IPS-NIHi7 (cell line): ENCODE measurements around the gene BCAS1.
A peak's percentile ranks its signal among the peaks of the same experiment; 100 is the strongest.

Experiments
- DNase-seq: peaks from one replicate; pipeline ENCODE4 v3.0.0; 2012; ENCODE audit warnings: mixed read lengths; ENCODE audit errors: extremely low spot score

Gene BCAS1

DNA sequence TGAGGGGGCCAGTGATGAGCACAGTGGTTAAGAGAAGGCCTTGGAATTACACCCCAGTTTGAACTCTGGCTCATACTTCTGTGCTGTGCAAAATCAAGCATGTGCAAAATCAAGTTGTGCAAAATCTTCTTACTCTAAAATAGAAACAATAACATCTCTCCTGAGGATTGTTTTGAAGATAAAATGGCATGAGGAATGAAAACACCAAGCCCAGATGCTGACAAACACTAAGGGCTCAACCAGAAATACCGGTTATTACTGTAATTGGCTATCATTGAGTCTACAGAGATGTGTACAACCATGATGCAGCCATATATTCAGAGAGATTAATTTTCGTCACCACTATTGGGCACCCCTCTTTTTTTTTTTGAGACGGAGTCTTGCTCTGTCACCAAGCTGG, 5.9 kb upstream of the BCAS1 start:
- no peak for DNase-seq

DNA sequence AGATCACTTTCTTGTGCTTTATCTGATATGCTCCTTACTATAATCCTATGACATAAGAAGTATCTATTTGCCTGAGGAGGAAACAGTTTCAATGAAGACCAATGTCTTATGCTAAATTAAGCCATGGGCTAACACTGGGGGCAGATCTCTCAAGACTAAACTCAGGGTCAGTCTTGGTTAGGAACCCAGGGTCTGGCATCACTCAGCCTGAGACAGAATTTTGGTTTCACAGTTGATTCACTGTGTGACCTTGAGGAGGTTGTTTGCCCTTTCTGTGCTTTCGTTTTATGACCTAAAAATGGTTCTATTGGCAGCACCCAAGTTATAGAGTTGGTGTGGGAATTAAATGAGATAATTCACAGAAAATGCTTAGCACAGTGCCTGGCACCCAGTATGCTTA, 4.9 kb upstream of the BCAS1 start:
- no peak for DNase-seq

DNA sequence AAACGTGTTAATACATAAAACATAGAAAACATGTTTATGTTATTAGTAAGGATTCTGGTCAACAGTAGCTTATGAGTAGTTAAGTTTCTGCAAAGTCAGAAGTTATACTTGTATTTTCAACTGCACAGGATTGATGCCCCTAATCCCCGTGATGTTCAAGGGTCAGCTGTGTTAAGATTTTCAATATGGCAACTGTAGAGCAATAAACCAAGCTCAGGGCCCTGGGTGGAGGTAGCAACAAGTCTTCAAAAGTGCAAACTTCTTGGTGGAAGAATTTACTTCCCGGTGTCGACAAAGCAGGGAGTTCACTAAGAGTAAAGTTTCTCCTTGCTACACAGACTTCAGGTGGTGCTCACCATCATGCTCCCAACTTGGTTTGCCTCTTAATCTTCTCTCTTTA, 4.1 kb upstream of the BCAS1 start:
- DNase-seq: no peak

DNA sequence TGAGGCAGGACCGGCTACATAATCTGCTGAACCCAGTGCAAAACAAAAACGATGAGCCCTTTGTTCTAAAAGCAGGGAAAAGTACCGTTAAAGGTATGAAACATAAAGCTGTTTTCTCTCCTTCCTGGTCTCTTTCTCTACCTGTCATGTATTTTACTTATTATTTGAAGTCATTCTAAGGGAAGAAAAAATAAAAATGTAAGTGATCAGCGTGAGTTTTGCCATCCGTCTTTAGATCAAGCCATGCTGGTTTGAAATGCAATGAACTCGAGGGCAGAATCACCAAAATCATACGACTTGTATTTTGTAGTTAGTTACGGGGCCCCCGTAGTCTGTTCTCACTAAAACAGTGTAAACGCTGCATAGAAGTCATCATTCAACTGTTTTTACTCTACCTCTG, 2.9 kb upstream of the BCAS1 start:
- no peak for DNase-seq

DNA sequence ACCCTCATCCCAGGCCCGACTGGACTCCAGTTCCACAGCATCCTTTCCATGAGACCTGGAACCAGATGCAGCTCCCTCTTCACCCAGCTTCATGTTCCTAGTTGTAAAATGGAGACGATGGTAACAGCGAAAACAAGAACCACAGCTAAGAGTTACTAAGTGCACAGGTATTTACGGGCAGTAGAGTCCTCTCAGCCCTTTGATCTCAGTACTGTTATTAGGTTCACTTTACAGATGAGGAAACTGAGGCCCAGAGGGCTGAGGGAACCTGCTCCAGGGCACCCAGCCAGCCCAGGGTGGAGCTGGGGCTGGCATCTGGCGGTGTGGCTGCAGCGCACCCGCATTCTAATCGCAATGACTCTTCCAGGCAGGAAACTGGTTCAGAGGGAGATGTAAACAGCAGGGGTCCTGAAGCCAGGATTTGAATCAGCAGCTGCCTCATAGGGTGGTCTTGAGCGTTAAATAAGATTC, 858 bp downstream of the BCAS1 start:
- no peak for DNase-seq

DNA sequence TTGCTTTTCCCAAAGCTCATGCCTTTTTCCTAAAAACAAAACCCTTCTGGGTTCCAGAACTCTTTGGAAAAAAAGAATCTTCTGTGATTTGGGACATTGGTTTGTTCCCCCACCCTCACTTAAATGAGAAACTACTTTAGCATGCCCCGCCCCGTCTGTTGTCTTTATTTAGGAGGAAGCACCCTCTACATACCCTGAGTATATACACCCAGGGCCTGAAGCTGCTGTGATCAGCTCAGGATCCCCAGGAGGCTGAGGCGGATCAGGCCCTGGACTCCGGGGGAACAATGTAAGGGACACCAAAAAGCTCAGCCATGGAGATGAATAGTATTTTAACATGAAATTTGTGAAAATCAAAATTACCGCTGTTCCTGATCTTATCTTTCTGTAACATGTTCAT, 1.4 kb downstream of the BCAS1 start:
- DNase-seq: no peak

DNA sequence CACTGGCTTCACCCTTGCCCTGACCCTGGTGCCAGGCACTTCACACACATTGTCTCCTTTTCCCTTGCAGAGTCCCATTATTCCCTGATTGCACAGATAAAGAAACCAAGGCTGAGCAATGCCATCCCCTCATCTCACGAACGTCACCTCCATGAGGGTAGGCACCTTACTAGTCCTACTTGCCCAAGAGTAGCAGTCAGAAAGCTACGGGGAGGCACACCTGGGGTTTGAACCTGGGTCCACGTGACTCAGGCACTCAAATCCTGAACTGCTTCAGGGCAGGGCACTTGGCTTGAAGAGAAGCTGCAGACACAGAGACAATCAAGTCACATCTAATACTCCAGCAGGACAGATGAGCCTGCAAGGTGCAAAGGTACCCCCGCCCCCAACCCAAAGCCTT, 1.9 kb downstream of the BCAS1 start:
- DNase-seq: no peak

DNA sequence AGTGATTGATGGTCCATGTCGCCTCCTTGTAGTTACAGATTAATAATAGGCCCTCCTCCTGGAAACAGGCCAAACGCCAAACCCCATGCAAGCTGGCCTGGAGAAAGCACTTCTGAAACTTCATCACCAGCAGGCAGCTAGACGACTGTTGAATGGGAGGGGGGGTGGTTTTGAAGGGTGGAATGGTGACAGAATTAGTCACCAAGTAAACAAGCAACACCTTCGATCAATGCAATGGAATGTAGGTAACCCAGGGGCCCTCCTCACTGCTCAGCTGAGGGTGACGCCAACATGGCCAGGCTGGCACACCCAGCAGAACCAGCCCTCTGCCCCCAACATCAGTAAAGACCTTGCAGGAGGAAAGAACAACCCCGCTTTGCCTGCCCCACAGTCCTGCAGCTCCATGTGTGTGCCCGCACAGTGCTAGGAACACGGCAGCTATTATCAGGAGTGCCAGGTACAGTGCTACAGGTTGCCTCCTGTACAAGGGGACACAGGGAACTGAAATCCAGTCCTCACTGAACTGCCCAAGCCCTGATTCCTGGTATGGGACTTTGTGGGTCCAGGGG, 2.7 kb downstream of the BCAS1 start:
- DNase-seq: peak; percentile 52

DNA sequence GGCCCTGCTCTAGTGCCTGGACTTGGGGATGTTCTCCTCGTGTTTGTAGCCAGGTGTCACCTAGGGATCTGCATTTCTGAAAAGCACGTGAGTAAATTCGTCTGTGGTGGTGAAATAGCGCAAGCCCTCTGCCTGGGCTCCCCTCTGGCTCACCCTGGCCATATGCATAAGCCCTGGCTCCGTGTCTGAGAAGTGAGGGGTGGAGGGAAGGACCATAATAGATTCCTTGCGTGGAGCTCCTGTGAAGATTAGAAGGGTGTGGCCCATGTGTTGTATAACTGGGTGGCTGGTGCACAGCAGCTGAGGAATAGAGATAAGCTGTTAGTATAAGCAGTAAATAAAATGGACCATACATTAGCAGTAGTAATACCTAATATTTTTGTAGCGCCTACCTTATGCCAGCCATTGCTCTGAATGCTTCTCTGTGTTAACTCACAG, 4.8 kb downstream of the BCAS1 start:
- DNase-seq: no peak

DNA sequence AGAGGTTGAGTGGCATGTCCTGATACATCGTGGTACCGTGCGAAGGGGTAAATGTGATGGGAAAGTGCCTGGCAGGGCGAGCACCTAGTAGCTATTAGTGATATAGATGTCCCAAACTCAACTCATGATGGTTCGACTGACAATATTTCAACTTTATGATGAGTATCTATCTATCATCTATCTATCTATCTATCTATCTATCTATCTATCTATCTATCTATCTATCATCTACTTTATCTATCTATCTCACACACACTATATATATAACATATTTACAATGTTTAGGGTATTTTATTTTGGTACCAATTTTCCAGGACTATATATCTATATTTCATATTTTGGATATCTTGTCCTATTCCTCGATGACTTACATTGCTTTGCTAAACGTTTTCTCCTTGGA, 5.5 kb downstream of the BCAS1 start:
- no peak for DNase-seq

DNA sequence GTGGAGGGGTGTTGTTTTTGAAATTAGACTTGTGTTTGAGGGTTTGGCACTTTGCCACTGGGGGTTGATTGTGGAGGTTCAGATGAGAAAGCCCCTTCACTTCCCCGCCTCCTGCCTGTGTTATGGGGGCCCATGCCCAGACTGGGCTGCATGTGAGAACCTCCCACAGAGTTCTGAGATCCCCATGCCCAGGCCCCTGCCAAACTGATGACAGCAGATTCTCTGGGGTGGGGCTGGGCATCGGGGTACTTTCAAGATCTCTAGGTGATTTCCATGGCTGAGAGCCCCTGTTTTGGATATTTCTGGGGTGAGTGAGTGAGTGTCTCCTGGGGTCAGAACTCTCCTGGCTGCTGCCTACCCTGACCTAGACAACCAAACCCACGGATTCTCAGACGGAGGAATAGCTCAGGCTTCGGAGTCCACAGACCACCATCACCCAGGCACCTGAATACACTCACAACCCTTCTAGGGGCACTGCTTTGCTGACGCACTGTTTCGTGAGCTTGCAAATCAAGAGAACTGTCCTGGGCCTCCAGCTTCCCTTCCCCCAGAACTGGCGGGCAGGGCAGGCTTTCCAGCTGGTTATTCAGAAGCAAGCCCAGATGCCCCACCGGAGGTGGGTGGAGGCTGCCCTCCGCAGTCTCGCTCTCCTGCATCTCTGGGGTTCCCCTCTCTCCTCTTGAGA, 6.3 kb downstream of the BCAS1 start:
- DNase-seq: no peak

DNA sequence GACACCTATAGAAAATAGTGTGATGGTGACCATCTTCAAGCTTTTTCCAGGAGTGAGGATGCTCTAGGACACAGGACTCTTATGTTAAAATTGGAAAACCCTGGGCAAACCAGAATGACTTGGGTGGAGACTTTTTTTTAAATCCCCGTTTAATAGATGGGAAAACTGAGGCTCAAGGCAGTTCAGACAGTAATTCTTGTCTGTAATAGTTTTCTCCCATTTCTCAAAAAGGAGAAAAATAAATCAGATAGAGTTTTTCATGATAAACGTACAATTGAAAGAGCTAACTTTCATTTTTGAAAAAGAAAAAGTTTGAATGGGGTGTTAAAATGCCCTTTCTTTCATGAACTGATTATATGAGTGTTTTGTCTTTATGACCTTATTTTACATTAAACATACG, 6.8 kb downstream of the BCAS1 start:
- DNase-seq: no peak

DNA sequence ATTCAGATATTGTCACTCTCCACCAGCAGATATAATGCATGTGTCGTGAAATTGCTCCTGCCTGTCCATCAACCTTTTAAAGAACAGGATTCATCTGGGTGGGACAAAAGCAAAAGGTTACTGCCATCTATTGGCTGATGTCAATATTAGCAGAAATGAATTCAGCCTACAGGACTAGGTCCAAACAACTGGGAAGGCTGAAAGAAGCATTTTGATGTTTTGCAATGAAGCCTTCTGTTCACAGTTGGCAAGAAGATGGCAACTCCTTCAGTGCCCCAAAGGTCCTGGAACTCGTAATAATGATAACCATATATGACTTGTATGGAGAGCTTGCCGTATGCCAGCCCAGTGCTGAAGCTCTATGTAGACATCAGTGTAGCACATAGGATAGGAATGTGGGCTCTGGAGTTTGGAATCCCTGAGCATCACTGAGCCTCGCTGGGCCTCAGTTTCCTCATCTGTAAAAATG, 7.5 kb downstream of the BCAS1 start:
- DNase-seq: peak; percentile 67

DNA sequence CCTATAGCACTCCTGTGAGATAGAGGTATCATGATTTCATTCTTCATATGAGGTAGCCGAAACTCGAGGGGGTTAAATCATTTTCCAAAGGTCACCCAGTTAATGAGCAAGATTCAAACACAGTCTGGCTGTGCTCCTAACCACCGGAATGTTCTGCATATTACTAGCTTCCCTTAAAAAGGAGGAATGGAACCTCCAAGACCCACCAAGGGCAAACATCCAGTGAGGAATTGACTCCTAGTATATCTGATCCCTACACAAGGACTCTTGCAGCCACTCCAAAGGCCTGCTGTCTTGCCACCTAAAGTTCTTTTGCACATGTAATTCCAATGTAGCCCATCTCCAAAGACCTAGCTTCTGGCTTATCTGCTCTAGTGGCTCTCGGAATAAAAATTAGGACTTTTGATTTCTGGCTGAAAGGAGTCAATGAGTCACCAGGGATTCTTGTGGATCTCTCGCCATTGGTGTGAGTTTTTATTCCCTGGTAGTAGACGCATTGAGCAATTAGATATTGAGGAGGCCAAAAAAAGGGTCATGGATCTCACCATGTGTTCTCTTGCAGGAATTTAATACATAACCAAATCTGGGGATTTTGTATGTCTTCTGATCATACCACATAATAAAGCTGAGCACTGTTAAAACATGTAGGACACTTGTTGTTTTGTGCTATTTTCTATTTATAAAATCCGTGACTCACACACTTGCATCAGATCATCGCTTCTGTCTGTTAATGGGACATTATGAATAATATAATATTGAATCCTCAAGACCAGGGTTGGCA, 9.1 kb downstream of the BCAS1 start:
- DNase-seq: no peak

DNA sequence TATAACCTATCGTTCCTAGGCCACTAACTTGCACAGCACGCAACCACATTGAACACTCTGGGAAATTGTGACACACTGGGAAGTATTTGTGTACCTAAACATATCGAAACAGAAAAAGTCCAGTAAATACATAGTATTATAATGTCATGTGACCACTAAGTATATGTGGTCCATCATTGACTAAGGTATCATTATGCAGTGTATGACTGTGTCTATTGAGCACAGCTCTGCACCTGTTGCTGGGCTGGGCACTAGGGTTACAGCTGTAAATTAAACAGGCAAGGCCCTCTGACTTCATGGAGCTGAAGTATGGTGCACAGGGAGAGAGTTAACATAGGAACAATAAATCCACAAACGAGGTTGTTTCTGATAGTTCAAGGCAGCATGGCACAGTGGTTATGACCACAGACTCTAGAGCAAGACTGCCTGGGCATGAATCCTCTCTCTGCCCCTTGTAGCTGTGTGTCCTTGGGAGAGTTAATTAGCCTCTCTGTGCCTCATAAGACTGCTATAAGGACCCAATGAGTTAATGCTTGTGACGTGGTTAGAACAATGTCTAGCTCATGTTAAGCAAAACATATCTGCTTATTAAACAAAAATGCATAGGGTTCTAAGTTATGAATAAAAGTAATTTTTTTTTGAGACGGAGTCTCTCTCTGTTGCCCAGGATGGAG, 10.6 kb downstream of the BCAS1 start:
- DNase-seq: no peak

DNA sequence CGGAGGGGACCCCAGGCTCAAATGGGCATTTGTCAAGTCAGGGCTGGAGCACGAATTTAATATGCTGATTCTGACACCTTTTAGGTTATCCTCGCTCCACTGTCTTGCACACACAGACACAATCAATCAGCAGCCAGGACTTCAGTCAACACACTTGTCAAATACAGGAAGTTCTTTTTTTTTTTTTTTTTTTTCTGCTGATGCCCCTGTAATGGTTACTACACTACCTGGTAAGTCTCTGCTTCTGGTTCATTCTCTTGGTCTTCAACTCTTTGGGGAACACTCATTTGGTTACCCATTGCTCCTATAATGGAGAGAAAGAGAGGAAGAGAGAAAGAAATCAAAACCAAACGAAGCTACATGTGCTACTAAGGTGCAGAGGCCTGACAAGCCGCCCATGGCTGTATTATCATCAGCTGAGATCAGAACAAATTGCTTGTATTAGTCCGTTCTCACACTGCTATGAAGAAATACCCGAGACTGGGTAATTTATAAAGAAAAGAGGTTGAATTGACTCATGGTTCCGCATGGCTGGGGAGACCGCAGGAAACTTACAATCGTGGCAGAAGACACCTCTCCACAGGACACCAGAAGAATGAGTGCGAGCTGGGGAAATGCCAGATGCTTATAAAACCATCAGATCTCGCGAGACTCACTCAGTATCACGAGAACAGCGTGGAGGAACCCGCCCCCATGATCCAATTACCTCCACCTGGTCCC, 11.8 kb downstream of the BCAS1 start:
- no peak for DNase-seq

DNA sequence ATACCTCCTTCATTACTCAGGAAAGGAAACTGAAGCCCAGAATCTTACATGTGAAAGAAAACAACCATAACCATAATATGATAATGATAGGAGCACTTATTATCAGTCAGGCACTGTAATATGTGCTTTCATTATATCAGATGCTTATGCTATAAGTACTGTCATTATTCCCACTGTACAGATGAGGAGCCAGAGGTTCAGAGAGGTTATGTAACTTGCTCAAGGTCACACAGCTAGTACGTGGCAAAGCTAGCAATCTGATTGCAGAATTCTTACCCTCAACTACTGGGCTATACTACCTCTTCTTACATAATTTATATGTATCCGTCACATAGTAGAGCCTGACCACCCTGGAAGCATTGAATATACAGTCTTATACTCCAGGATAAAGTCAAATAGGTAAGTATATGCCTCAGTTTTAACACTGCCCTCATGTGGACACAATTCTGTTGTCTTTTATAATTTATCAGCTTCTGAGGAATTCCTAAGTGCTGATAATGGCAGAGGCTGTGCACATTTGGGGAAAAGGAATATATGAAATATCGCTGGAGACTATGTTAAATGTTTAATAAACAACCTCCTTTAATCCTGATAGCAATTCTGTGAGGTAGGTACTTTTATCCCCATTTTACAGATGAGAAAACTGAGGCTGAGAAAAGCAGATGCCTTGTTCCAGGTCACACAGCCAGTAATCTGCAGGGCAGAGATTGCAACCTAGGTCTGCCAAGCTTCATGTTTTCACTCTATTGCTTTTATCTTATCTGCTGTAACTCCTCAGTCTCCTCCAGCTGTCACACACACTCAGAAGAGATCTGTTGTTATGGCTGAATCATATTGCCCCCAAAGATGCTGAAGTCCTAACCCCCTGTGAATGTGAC, 13.4 kb downstream of the BCAS1 start:
- DNase-seq: no peak

DNA sequence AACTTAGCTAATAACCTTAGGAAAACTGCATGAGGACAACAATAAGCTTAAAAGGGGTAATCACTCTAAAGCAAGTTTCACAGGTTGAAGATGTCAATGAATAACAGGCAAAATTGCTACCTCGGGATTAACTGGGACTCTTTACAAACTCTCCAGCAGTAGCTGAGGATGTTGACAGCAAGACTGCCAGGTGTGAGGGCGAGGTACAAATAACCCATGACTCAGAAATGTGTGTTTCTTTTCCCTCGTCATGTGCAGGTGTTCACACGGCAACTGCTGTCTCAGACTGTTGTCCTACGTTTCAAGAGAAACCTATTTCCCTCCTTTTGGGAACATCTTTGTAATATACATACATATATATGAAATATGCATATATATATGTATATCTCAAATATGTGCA, 15.9 kb downstream of the BCAS1 start:
- no peak for DNase-seq

DNA sequence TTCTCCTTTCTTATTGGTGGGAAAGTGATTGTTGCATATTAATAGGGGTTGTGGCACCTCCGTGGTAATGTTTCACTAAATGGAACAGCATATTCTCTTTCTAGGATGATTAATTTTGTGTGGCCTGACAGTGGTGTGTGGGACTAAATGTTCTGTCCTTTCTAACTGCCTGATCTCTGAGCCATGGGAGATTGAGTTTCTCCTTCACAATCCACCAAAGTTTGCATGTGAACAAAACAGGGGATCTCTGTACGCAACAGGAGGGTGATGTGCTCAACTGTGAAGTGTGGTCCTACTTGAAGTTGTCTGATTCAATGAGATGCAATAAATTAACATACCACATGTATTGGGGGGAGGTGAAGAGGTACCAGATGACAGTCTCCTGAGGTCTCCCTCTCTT, 19.3 kb downstream of the BCAS1 start:
- DNase-seq: no peak

DNA sequence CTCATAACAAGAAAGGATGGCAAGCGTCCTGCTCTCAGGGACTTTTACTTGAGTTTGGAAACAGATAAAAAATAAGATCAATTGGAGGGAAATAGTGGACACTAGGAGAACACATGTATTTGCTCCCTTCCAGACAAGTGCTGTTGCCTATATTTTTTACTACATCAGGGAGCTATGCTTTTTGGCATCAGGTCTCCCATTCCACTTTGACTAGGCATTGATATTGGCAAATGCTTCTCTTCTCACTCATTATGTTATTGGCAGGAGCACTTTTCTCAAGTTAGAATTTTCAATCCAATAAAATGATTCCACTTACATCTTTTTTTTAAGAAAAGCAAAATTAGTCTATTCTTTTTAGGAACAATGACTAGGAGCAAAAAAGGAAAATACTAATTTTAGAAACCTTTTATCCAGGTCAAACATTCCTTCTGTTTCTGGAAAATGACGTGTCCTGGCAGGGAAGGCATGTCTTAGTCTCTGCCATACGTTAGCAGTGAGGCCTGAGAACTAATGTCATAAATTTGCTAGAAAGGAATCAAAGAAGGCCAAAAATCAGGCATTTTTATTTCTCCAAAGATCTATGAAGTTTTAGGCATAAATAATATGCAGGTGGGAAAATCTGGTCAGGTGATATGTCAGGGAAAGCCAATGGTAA, 21.4 kb downstream of the BCAS1 start:
- DNase-seq: no peak
